Naive thymus-derived CD4-positive, alpha-beta T cell (primary cell): ENCODE results near the gene STEAP2. TPM values are rescaled to one million over a fixed set of nuclear protein-coding genes. Genes with fewer than 3 reads are reported as not detected.

ENCODE experiments used
- ATAC-seq: fragments of 150-1000 bp; cut with Tn5 transposase; 2 replicates; pipeline ENCODE4 v1.10.0; 2021; ENCODE audit warnings: mild to moderate bottlenecking, moderate library complexity
- CTCF ChIA-PET: fragments of 350-600 bp; sonication (Branson Sonifier 250); formaldehyde crosslinking; loops from one replicate; lab custom pipeline; 2021; ENCODE audit warnings: antibody characterized with exemption; lab: Charles Lee
- POLR2A ChIA-PET: fragments of 350-600 bp; sonication (Branson Sonifier 250); formaldehyde crosslinking; loops from one replicate; lab custom pipeline; 2021; ENCODE audit warnings: antibody characterized with exemption, inconsistent platforms; lab: Charles Lee
- DNase-seq, 9 donors: peaks; one replicate each; pipeline versions ENCODE4 v3.0.0 to v3.0.0-alpha.2; 2020 to 2022; ENCODE audit warnings: mixed read lengths in 1 of 9
- H3K27ac ChIP-seq: one replicate; pipeline ENCODE4 v1.7.0; 2013; ENCODE audit warnings: mild to moderate bottlenecking, low read depth, low read length, moderate library complexity
- H3K27me3 ChIP-seq, 2 donors: one replicate each; pipeline ENCODE4 v1.7.0; 2013; ENCODE audit warnings: low read length in 2 of 2, mild to moderate bottlenecking in 2 of 2, moderate library complexity in 2 of 2; ENCODE audit not compliant: control insufficient read depth in 2 of 2, insufficient read depth in 2 of 2
- H3K36me3 ChIP-seq, 3 experiments: 1 replicate in 2 of 3; 2 replicates in 1 of 3; pipeline ENCODE4 v1.7.0; 2013; ENCODE audit warnings: low read length in 3 of 3, mild to moderate bottlenecking in 3 of 3, moderate library complexity in 1 of 3; ENCODE audit not compliant: insufficient read depth in 3 of 3, control insufficient read depth in 2 of 3
- H3K4me1 ChIP-seq, 2 donors: one replicate each; pipeline ENCODE4 v1.7.0; 2013; ENCODE audit warnings: low read length in 2 of 2, mild to moderate bottlenecking in 2 of 2, moderate library complexity in 1 of 2; ENCODE audit not compliant: control insufficient read depth in 2 of 2, insufficient read depth in 2 of 2
- H3K4me3 ChIP-seq: 2 replicates; pipeline ENCODE4 v1.7.0; 2013; ENCODE audit warnings: mild to moderate bottlenecking, low read length
- H3K9me3 ChIP-seq, 3 experiments: 1 replicate in 2 of 3; 2 replicates in 1 of 3; pipeline ENCODE4 v1.7.0; 2013; ENCODE audit warnings: low read length in 3 of 3; ENCODE audit not compliant: control insufficient read depth in 2 of 3
- H3K27ac Mint-ChIP-seq, 9 donors: one replicate each; pipeline ENCODE4 v1.8.0; 2020 to 2022; ENCODE audit warnings: mixed read lengths in 9 of 9, mild to moderate bottlenecking in 8 of 9, moderate library complexity in 5 of 9, inconsistent platforms in 2 of 9
- H3K27me3 Mint-ChIP-seq, 5 donors: one replicate each; pipeline ENCODE4 v1.8.0; 2021 to 2022; ENCODE audit warnings: mixed read lengths in 5 of 5, mild to moderate bottlenecking in 1 of 5
- H3K36me3 Mint-ChIP-seq, 5 donors: one replicate each; pipeline ENCODE4 v1.8.0; 2020 to 2022; ENCODE audit warnings: mixed read lengths in 5 of 5, mild to moderate bottlenecking in 3 of 5, inconsistent platforms in 1 of 5
- H3K4me1 Mint-ChIP-seq, 7 donors: one replicate each; pipeline ENCODE4 v1.8.0; 2020 to 2022; ENCODE audit warnings: mixed read lengths in 7 of 7, mild to moderate bottlenecking in 3 of 7, inconsistent platforms in 1 of 7
- H3K4me3 Mint-ChIP-seq, 10 donors: one replicate each; pipeline ENCODE4 v1.8.0; 2020 to 2022; ENCODE audit warnings: mild to moderate bottlenecking in 10 of 10, mixed read lengths in 10 of 10, moderate library complexity in 6 of 10, inconsistent platforms in 2 of 10
- H3K9me3 Mint-ChIP-seq, 11 donors: one replicate each; pipeline ENCODE4 v1.8.0; 2020 to 2022; ENCODE audit warnings: mixed read lengths in 11 of 11, mild to moderate bottlenecking in 4 of 11, inconsistent platforms in 1 of 11, moderate library complexity in 1 of 11
- intact Hi-C, 2 donors: fragments of 100-400 bp; cut with micrococcal nuclease; formaldehyde crosslinking; loops; one replicate each; pipeline ENCODE4 v1.15.1; 2023
- polyA plus RNA-seq, 2 donors: library from polyadenylated mRNA; unstranded; fragments of 300-500 nt; fragmentation: Illumina TruSeq; gene quantifications; one replicate each; pipeline ENCODE4 v1.2.3, GENCODE V29; 2021
- total RNA-seq, 6 experiments: library from RNA in 5 of 6; stranded (reverse) in 5 of 6; gene quantifications; 1 replicate in 5 of 6; 2 replicates in 1 of 6; pipeline ENCODE4 v1.2.3 and lab custom pipeline; 2021 to 2026

Gene STEAP2
- total RNA-seq: under 1 TPM in 1 of 5 experiments, not detected in 4; 0.05 TPM
- polyA plus RNA-seq: not detected
- total RNA-seq (lab: John Stamatoyannopoulos, UW): 0.54 reads per million

DNA sequence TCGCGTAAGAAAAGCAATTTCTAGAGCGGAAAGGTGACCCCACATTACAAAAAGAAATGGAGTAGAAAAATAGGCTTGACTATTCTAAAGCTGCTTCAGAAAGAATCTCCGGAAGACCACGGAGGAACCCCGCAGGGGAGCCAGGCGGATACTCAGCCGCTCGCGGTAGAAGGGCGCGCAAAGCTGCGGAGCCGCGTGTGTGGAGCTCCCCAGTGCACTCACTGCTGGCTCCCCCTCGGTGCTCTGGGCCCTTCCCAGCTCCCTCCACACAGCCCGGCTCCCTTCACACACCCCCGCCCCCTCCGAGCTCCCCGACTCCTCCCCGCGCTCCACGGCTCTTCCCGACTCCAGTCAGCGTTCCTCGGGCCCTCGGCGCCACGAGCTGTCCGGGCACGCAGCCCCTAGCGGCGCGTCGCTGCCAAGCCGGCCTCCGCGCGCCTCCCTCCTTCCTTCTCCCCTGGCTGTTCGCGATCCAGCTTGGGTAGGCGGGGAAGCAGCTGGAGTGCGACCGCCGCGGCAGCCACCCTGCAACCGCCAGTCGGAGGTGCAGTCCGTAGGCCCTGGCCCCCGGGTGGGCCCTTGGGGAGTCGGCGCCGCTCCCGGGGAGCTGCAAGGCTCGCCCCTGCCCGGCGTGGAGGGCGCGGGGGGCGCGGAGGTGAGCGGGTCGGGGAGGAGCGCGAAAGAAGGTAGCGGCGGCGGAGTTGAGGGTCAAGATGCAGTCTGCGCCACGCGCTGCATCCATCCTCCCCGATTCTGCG is at the start of gene STEAP2:
TSS of gene STEAP2 (plus strand) at position 350 of the 758 bp plus-strand sequence. CDS start 13,343 bp downstream, outside the sequence.
- Histone ChIP-seq H3K4me1 (no peaks in the 10 kb centered on the region), H3K27me3 (no peaks in the 10 kb centered on the region), H3K4me3 (no peak within 1 kb of the TSS), H3K9me3 (no peaks in the 10 kb centered on the region), H3K27ac (no peak within 1 kb of the TSS), H3K36me3 (no peaks in the 10 kb centered on the region)
- no peak within 1 kb of the TSS for H3K27ac Mint-ChIP-seq
- peaks cover 10 to 27% (median 14%) of the 10 kb centered on the region in 5 donors for H3K27me3 Mint-ChIP-seq
- H3K4me3 Mint-ChIP-seq: peak within 1 kb of the TSS in 8 of 10 donors; percentile 10 to 66 (median 45)
- ChIA-PET POLR2A (no interaction called here), CTCF (no interaction called here)
- DNase-seq (peak in 1 of 9 donors; percentile 35), ATAC-seq (peak; percentile 68)
- peaks cover 0 to 4% (median 0%) of the 10 kb centered on the region in 11 donors for H3K9me3 Mint-ChIP-seq
- intact Hi-C loops: loop anchor here in 1 of 2 donors (5.0 kb wide), 1 partner anchor 44 kb away; no protein-coding TSS in a partner anchor
- H3K36me3 Mint-ChIP-seq: no peaks in the 10 kb centered on the region
- peaks cover 0 to 6% (median 6%) of the 10 kb centered on the region in 7 donors for H3K4me1 Mint-ChIP-seq

GRCh38 chr7:90163534-90163933 is 48.0 kb upstream of the STEAP2 start:
- no peak overlapping the region for H3K27ac ChIP-seq
- no peak overlapping the region for H3K27ac Mint-ChIP-seq
- H3K9me3 ChIP-seq: no peaks in the 10 kb centered on the region
- H3K36me3 ChIP-seq: no peaks in the 10 kb centered on the region
- intact Hi-C loops: no loop called here
- peaks cover 11 to 31% (median 23%) of the 10 kb centered on the region in 5 donors for H3K27me3 Mint-ChIP-seq
- peaks cover 0 to 2% (median 0%) of the 10 kb centered on the region in 11 donors for H3K9me3 Mint-ChIP-seq
- no peaks in the 10 kb centered on the region for H3K4me1 Mint-ChIP-seq
- H3K36me3 Mint-ChIP-seq: no peaks in the 10 kb centered on the region
- POLR2A ChIA-PET: no interaction called here
- H3K27me3 ChIP-seq: no peaks in the 10 kb centered on the region
- H3K4me3 Mint-ChIP-seq: no peak overlapping the region
- CTCF ChIA-PET: no interaction called here
- ATAC-seq (no peak), DNase-seq (no peak)
- H3K4me1 ChIP-seq: no peaks in the 10 kb centered on the region
- no peak overlapping the region for H3K4me3 ChIP-seq

- H3K27ac Mint-ChIP-seq: no peak overlapping the region
- H3K27me3 ChIP-seq: no peaks in the 10 kb centered on the region
- H3K9me3 Mint-ChIP-seq: peaks cover 0 to 9% (median 0%) of the 10 kb centered on the region in 11 donors
- CTCF ChIA-PET: interaction anchor here (2.3 kb wide), 1 partner anchor 262 kb away, joined by 5 read pairs; no protein-coding TSS in a partner anchor
- H3K4me1 ChIP-seq: no peaks in the 10 kb centered on the region
- no peaks in the 10 kb centered on the region for H3K4me1 Mint-ChIP-seq
- peaks cover 11 to 27% (median 25%) of the 10 kb centered on the region in 5 donors for H3K27me3 Mint-ChIP-seq
- no peak overlapping the region for H3K27ac ChIP-seq
- H3K9me3 ChIP-seq: no peaks in the 10 kb centered on the region
- intact Hi-C loops: loop anchor here in 1 of 2 donors (5.0 kb wide), 1 partner anchor 47 kb away; the partner anchor contains the start of gene STEAP2
- ATAC-seq (no peak), DNase-seq (no peak)
- H3K36me3 ChIP-seq: no peaks in the 10 kb centered on the region
- POLR2A ChIA-PET: no interaction called here
- H3K4me3 ChIP-seq: no peak overlapping the region
- H3K36me3 Mint-ChIP-seq: no peaks in the 10 kb centered on the region
- H3K4me3 Mint-ChIP-seq: no peak overlapping the region
Measured at GRCh38 chr7:90165724-90166123, 45.8 kb upstream of the STEAP2 start.

GRCh38 chr7:90166153-90166552 is 45.4 kb upstream of the STEAP2 start:
- Histone ChIP-seq H3K27me3 (no peaks in the 10 kb centered on the region), H3K4me3 (no peak overlapping the region), H3K27ac (no peak overlapping the region), H3K9me3 (no peaks in the 10 kb centered on the region), H3K36me3 (no peaks in the 10 kb centered on the region), H3K4me1 (no peaks in the 10 kb centered on the region)
- intact Hi-C loops: loop anchor here in 1 of 2 donors (5.0 kb wide), 1 partner anchor 46 kb away; the partner anchor contains the start of gene STEAP2
- no peak for ATAC-seq
- Mint-ChIP-seq H3K36me3 (no peaks in the 10 kb centered on the region), H3K4me3 (no peak overlapping the region), H3K27me3 (peaks cover 11 to 32% (median 23%) of the 10 kb centered on the region in 5 donors), H3K27ac (no peak overlapping the region), H3K4me1 (no peaks in the 10 kb centered on the region), H3K9me3 (peaks cover 0 to 13% (median 0%) of the 10 kb centered on the region in 11 donors)
- POLR2A ChIA-PET: no interaction called here
- CTCF ChIA-PET: interaction anchor here (2.3 kb wide), 1 partner anchor 262 kb away, joined by 5 read pairs; no protein-coding TSS in a partner anchor
- no peak for DNase-seq

DNA sequence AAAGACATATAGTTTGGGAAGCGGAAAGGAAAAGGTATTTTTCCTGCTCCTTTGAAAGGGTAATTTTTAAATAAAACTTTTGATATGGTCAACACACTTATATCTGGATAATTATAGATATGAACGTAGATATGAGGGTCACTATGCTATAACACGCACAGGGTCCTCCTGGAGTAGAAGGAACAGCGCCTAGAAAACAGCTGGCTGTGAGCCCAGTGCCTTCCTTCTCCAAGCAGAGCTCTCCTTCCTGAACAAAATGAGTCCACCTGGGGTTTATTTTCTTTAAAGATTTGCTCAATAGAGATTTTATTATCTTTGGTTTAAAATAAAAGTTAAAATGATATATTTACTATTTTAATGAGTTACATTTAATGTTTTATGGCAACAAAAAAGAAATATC is 44.2 kb upstream of the STEAP2 start:
- Mint-ChIP-seq H3K4me1 (no peaks in the 10 kb centered on the region), H3K27me3 (peaks cover 11 to 44% (median 29%) of the 10 kb centered on the region in 5 donors), H3K36me3 (peaks cover 0 to 4% (median 0%) of the 10 kb centered on the region in 5 donors), H3K4me3 (no peak overlapping the region), H3K9me3 (peaks cover 0 to 13% (median 2%) of the 10 kb centered on the region in 11 donors), H3K27ac (no peak overlapping the region)
- H3K9me3 ChIP-seq: no peaks in the 10 kb centered on the region
- no peaks in the 10 kb centered on the region for H3K4me1 ChIP-seq
- H3K4me3 ChIP-seq: no peak overlapping the region
- no peaks in the 10 kb centered on the region for H3K27me3 ChIP-seq
- POLR2A ChIA-PET: no interaction called here
- intact Hi-C loops: loop anchor here in 1 of 2 donors (5.0 kb wide), 1 partner anchor 45 kb away; the partner anchor contains the start of gene STEAP2
- H3K27ac ChIP-seq: no peak overlapping the region
- ATAC-seq: no peak
- H3K36me3 ChIP-seq: no peaks in the 10 kb centered on the region
- no peak for DNase-seq
- CTCF ChIA-PET: interaction anchor here (0.5 kb wide), 1 partner anchor 1930 kb away, joined by 3 read pairs; no protein-coding TSS in a partner anchor

DNA sequence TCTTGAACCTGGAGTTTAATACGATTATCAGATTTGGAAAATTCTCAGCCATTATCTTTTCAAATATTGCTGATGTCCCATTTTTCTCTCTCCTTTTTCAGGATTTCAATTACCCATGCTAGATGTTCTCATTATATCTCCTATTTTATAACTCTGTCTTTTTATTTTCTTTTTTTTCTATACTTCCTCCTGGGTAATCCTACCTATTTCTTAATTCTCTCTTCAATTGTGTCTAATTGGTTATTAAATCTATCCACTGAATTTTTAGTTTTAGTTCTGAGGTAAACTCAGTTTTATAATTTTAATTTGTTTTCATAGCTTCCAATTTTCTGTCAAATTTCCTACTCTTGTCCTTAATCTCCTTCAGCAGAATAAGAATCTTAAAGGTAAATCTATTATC is 41.6 kb upstream of the STEAP2 start:
- ChIA-PET POLR2A (no interaction called here), CTCF (no interaction called here)
- DNase-seq (no peak), ATAC-seq (no peak)
- Mint-ChIP-seq H3K4me3 (no peak overlapping the region), H3K36me3 (peaks cover 0 to 4% (median 0%) of the 10 kb centered on the region in 5 donors), H3K9me3 (peaks cover 0 to 13% (median 2%) of the 10 kb centered on the region in 11 donors), H3K4me1 (peaks cover 0 to 9% (median 0%) of the 10 kb centered on the region in 7 donors), H3K27me3 (peaks cover 3 to 37% (median 21%) of the 10 kb centered on the region in 5 donors), H3K27ac (no peak overlapping the region)
- no peaks in the 10 kb centered on the region for H3K27me3 ChIP-seq
- intact Hi-C loops: loop anchor here in 1 of 2 donors (5.0 kb wide), 1 partner anchor 42 kb away; the partner anchor contains the start of gene STEAP2
- H3K4me1 ChIP-seq: no peaks in the 10 kb centered on the region
- no peak overlapping the region for H3K4me3 ChIP-seq
- H3K9me3 ChIP-seq: no peaks in the 10 kb centered on the region
- H3K27ac ChIP-seq: no peak overlapping the region
- H3K36me3 ChIP-seq: no peaks in the 10 kb centered on the region
